HG03558 (cell line): ENCODE data around the gene BAX.
"Not testable (repeated sequence)": the region's sequence is repeated elsewhere in the genome, so short reads cannot be mapped to it uniquely, and the experiment has no call there.

Source experiments
- ATAC-seq: cut with Tn5 transposase; IDR thresholded peaks from one replicate; pipeline ENCODE4 v1.9.1; 2021; ENCODE audit warnings: moderate number of reproducible peaks; ENCODE audit not compliant: unreplicated experiment; ENCODE audit errors: extremely low read depth

The BAX gene

GRCh38 chr19:48954595-48955307, at the start of gene BAX:
BAX (plus strand) TSS chr19:48954875; CDS start chr19:48954929, 54 bp downstream.
- ATAC-seq, result no peak

DNA sequence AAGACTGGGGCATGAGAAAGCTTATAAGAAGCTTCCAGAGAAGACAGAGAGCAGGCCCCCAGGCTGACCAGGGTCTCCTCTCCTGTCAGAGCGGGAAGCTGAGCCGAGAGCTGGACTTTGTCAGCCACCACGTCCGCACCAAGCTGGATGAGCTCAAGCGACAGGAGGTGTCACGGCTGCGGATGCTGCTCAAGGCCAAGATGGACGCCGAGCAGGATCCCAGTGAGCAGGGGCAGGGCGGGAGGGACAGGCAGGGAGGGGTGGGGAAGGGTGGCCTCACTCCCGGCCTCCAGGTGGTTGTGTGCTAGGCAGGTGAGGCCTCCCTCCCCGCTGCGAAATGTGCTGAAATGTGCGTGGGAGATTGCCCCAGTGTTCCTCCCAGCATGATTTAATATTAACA, 49.0 kb upstream of the BAX start:
- ATAC-seq, result no peak

DNA sequence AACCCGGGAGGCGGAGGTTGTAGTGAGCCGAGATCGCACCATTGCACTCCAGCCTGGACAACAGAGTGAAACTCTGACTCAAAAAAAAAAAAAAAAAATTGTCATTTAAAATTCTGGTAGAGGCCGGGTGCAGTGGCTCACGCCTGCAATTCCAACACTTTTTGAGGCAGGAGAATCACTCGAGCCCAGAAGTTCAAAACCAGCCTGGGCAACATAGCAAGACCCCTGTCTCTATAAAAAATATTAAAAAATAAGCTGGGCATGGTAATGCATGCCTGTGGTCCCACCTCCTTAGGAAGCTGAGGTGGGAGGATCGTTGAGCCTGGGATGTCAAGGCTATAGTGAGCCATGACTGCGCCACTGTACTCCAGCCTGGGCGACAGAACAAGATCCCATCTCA, 48.4 kb upstream of the BAX start:
- ATAC-seq, result no peak

GRCh38 chr19:48907671-48908070, 47.0 kb upstream of the BAX start:
- no peak for ATAC-seq

- not testable (repeated sequence) for ATAC-seq
Observed at GRCh38 chr19:48909424-48910077, 45.1 kb upstream of the BAX start.

DNA sequence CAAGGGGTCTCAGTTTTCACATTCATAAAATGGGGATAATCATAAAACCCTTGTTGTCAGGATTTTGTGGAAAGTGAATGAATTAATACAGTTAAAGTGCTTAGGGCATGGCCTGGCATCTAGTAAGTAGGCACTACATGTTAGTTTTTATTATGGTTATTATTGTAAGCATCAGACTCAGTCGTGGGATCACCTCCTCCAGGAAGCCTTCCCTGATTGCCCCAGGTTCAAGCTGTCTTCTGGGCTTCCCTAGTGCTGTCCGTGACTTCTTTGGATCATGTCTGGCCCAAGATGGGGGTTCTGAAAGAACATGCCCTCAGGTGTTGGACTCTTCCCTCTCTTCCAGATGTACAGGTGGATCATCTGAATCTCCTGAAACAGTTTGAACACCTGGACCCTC, 43.9 kb upstream of the BAX start:
- ATAC-seq, result no peak

DNA sequence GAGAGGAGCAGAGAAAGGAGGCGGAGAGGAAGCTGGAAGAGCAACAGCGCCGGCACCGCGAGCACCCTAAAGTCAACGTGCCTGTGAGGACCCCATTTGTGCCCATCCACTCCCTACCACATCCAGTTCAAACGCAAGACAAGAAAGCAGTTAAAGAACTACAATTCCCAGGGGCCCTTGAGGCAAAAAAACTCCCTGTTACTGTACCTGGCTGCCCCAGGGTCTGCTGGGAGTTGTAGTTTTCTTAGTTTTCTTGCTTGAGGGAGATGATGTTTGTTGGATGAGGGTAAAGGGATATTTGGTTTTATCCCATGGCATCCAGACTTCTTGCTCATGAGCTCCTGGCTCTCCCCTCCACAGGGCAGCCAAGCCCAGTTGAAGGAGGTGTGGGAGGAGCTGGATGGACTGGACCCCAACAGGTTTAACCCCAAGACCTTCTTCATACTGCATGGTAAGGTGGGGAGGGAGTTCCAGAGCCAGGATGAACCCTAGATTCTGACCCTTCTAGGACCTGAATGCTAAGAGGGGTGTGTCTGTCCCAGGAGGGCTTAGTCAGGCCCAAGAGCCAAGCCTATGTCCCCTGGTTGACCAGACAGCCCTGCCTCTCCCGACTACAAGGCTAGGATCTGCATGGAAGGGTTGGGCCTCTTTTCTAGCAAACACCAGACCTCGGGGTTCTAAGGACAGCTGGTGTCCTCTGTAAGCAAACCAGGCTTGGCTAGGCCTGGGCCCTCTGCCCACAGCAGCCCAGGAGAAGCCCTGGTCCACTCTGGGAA, 41.4 kb upstream of the BAX start:
- ATAC-seq, result no peak

DNA sequence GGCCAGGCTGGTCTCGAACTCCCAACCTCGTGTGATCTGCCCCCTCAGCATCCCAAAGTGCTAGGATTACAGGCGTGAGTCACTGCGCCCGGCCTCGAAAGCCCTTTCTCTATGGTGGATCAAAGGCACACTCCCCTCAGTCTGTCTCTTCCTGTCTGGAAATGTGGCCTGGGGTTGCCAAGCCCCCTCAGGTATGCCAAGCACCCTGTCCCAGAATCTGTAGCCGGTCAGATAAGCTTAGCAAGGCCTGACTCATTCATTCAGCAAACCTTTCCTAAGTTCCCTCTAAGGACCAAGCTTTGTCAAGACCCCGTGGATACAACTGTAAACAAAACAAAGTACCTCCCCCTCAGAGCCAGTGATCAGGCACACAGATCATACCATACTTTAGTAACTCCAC, 40.5 kb upstream of the BAX start:
- ATAC-seq, result no peak

DNA sequence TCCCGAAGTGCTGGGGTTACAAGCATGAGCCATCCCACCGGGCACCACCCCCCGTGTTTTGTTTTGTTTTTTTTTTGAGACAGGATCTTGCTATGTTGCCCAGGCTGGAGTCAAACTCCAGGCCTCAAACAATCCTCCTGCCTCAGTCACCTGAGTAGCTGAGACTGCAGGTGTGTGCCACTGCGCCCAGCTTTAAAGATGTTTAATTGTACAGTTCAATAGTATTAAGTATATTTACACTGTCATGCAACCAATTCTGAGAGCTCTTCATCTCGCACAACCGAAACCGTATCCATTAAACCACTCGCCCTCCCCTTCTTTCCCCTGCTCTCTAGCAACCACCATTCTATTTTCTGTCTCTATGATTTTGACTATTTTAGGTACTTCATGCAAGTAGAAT, 38.9 kb upstream of the BAX start:
- no peak for ATAC-seq

DNA sequence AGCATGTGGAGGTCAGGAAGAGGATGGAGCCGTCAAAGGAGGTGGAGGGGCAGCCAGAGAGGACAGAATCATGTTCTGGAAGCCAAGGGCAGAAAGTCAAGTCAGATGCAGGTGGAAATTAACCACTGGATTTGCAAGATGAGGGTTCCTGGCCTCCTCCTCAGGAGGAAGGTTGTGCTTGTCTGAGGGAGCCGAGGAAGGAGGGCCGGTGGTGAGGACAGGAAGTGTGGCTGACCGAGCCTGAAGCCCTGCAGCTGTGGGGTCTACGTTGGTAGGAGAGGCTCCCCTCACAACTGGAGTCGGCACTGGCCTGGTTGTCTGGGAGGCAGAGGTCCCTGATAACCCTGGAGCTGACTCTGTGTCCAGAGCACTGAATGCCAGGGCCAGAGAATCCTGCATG, 36.6 kb upstream of the BAX start:
- no peak for ATAC-seq

GRCh38 chr19:48918801-48919247, 35.9 kb upstream of the BAX start:
- no peak for ATAC-seq

DNA sequence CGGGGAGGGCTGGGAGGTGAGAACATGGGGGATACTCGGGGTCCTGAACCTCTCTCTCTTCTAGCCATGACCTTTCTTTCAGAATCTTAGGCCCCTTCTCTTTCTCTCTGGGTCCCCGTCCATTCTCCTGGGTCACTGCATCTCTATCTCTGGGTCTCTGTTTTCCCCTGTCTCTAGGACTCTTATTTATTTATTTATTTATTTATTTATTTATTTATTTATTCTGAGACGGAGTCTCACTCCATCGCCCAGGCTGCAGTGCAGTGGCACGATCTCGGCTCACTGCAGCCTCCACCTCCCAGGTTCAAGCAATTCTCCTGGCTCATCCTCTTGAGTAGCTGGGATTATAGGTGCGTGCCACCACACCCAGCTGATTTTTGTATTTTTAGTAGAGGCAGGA, 35.4 kb upstream of the BAX start:
- ATAC-seq, result not testable (repeated sequence)

- no peak for ATAC-seq
Observed at GRCh38 chr19:48920949-48921348, 33.7 kb upstream of the BAX start.

DNA sequence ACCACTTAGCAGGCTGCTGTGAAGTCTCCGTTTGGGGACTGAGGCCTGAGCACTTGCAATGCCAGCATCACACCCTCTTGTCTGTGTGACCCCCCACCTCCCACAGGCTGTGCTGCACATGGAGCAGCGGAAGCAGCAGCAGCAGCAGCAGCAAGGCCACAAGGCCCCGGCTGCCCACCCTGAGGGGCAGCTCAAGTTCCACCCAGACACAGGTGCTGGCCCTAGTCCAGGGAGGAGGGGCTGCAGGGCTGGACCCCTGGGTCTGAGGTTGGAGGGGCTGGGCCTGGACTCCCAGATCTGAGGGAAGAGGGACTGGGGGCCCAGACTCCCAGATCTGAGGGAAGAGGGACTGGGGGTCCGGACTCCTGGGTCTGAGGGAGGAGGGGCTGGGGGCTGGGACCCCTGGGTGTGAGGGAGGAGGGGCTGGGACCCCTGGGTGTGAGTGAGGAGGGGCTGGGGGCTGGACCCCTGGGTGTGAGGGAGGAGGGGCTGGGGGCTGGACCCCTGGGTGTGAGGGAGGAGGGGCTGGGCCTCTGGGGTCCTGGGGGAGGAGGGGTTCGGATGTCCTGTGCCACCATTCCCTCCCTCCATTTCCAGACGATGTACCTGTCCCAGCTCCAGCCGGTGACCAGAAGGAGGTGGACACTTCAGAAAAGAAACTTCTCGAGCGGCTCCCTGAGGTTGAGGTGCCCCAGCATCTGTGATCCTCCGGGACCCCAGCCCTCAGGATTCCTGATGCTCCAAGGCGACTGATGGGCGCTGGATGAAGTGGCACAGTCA, 32.8 kb upstream of the BAX start:
- no peak for ATAC-seq

DNA sequence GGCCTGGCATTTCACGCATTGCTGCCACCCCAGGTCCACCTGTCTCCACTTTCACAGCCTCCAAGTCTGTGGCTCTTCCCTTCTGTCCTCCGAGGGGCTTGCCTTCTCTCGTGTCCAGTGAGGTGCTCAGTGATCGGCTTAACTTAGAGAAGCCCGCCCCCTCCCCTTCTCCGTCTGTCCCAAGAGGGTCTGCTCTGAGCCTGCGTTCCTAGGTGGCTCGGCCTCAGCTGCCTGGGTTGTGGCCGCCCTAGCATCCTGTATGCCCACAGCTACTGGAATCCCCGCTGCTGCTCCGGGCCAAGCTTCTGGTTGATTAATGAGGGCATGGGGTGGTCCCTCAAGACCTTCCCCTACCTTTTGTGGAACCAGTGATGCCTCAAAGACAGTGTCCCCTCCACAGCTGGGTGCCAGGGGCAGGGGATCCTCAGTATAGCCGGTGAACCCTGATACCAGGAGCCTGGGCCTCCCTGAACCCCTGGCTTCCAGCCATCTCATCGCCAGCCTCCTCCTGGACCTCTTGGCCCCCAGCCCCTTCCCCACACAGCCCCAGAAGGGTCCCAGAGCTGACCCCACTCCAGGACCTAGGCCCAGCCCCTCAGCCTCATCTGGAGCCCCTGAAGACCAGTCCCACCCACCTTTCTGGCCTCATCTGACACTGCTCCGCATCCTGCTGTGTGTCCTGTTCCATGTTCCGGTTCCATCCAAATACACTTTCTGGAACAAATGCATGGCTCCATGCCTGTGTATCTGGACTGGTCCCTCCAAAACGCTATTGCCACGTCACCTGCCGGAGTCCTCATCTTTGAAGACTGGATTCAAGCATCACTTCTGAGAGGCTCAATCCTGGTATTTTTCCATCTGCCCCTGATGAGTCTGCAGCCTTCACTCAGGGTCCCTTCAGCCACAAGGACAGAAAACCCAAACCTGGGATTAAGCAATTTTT, 31.9 kb upstream of the BAX start:
- ATAC-seq, result no peak

- ATAC-seq, result no peak
Observed at GRCh38 chr19:48925240-48925843, 29.3 kb upstream of the BAX start.

- ATAC-seq, result not testable (repeated sequence)
Observed at GRCh38 chr19:48925890-48926289, 28.8 kb upstream of the BAX start.

- ATAC-seq, result no peak
Observed at GRCh38 chr19:48926909-48927308, 27.8 kb upstream of the BAX start.

DNA sequence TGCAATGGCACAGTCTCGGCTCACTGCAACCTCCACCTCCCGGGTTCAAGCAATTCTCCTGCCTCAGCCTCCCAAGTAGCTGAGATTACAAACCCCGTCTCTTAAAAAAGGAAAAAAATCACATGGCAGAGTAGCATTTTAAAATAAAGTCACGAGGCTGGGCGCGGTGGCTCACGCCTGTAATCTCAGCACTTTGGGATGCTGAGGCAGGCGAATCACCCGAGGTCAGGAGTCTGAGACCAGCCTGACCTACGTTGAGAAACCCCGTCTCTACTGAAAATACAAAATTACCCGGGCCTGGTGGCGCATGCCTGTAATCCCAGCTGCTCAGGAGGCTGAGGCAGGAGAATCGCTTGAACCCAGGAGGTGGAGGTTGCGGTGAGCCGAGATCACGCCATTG, 27.0 kb upstream of the BAX start:
- ATAC-seq, result not testable (repeated sequence)
